HG03575 (cell line): ENCODE measurements around the gene IFITM10.
"Not testable (repeated sequence)": the region's sequence is repeated elsewhere in the genome, so short reads cannot be mapped to it uniquely, and the experiment has no call there.

Source experiments
- ATAC-seq: cut with Tn5 transposase; IDR thresholded peaks from one replicate; pipeline ENCODE4 v1.9.1; 2021; ENCODE audit not compliant: unreplicated experiment, insufficient number of reproducible peaks, low FRiP score; ENCODE audit errors: extremely low read depth

IFITM10 gene

GRCh38 chr11:1686220-1686619 is 64.2 kb downstream of the IFITM10 start:
- ATAC-seq: not testable (repeated sequence)

GRCh38 chr11:1684886-1685874 is 65.2 kb downstream of the IFITM10 start:
- ATAC-seq: not testable (repeated sequence)

- ATAC-seq: not testable (repeated sequence)
These were observed 66.4 kb downstream of the IFITM10 start for GRCh38 chr11:1683904-1684572.

- not testable (repeated sequence) for ATAC-seq
These were observed 67.2 kb downstream of the IFITM10 start for GRCh38 chr11:1683216-1683615.
